NCI-H2196 treated with DMSO at 0.1 percent for 48 hours (cell line): ENCODE results near the gene JCHAIN.
"Not testable (repeated sequence)": the region's sequence is repeated elsewhere in the genome, so short reads cannot be mapped to it uniquely, and the experiment has no call there.

Experiments used
- DNase-seq: peaks from one replicate; lab custom pipeline; 2025; ENCODE audit not compliant: unreplicated experiment; lab: John Stamatoyannopoulos, UW

Gene JCHAIN

DNA sequence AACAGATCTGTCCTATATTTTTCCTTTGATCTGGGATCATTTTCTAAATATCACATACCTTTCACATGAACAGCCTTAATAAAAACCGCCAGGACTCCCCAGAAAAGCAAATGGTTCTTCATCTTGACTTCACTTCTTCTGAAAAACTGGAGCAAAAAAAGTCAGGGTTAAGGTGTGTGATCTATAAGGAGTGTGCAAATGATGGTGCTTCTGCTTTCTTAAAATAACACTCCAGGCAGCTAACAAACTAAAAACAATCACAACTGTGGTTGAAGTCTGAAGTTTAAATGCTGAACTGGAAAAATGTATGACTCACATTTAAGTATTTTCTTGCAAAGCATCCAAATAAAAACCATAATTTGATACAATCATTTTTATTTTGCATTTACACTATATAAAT, at the start of gene JCHAIN:
Gene JCHAIN (minus strand): TSS at position 140 of the 400 bp plus-strand sequence. CDS start 18 bp downstream, at position 122.
- no peak for DNase-seq

- no peak for DNase-seq
Measured at GRCh38 chr4:70715097-70715496, 48.8 kb upstream of the JCHAIN start.

DNA sequence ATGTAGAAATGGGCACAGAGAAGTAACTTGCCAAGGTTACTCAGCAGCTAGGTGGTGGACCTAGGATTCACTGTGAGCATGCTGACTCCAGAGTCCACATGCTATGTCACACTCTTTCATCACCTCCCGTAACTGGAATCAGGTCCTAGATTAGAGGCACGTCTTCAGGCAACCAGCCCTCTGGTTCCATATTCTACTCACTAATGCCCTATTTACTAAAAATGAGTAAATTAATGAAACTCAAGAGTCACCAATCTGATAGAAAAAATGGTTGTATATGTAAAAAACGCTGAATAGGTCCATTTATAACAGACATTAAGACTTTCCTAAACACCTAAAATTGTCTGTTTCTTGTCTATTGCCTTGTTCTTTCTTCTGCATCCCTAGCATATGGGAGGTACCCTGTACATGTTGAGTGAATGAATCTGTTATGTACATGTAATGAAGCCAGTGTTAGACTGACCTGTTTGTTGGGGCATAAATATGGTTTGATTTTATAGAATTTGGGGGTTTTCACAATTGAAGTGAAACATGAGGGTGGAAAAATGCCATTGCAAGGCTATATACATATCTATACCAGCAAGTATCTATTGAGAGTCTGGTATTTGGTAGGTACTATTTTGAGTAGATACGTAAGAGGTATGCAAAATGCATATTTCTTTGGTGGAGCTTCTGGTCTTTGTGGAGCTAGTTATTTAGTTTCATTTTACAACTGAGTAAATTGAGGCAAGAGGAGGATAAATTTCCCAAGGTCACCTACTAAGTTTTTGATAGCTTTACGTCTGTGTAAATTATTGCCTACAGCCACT, 48.0 kb upstream of the JCHAIN start:
- DNase-seq: no peak

GRCh38 chr4:70713453-70714078, 47.3 kb upstream of the JCHAIN start:
- no peak for DNase-seq

GRCh38 chr4:70712604-70713452, 46.5 kb upstream of the JCHAIN start:
- DNase-seq: no peak

- no peak for DNase-seq
Measured at GRCh38 chr4:70712150-70712549, 45.8 kb upstream of the JCHAIN start.

- DNase-seq: no peak
Measured at GRCh38 chr4:70711599-70711998, 45.3 kb upstream of the JCHAIN start.

DNA sequence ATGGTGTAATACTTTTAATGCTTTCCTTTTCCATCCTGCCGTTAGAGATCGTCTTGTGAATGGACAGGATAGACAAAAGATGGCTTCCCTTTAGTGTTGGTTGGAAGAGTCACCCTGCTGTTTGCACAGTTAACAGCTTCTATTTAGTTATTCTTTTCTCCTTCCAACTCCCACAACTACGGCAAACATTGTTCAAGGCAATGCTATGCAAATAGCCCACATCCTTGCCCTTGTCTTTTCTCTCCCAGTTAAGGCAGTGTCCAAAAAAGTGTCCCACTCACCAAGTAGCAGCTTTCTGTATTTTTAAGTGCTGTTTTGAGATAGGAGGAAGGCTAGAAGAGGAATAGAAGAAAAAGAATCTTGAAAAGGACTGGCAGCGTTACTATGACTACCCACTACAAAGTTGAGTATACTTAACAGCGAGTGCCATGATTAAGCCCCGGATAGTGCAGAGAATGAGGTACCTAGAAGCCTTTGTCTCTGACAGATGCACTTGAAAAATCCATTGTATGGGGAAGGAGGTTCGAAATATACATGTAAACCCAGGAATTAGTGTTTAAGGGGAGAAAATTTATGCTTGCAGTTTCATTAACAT, 43.4 kb upstream of the JCHAIN start:
- DNase-seq: no peak

GRCh38 chr4:70706516-70706915, 40.2 kb upstream of the JCHAIN start:
- no peak for DNase-seq

- DNase-seq: no peak
Measured at GRCh38 chr4:70706044-70706461, 39.7 kb upstream of the JCHAIN start.

DNA sequence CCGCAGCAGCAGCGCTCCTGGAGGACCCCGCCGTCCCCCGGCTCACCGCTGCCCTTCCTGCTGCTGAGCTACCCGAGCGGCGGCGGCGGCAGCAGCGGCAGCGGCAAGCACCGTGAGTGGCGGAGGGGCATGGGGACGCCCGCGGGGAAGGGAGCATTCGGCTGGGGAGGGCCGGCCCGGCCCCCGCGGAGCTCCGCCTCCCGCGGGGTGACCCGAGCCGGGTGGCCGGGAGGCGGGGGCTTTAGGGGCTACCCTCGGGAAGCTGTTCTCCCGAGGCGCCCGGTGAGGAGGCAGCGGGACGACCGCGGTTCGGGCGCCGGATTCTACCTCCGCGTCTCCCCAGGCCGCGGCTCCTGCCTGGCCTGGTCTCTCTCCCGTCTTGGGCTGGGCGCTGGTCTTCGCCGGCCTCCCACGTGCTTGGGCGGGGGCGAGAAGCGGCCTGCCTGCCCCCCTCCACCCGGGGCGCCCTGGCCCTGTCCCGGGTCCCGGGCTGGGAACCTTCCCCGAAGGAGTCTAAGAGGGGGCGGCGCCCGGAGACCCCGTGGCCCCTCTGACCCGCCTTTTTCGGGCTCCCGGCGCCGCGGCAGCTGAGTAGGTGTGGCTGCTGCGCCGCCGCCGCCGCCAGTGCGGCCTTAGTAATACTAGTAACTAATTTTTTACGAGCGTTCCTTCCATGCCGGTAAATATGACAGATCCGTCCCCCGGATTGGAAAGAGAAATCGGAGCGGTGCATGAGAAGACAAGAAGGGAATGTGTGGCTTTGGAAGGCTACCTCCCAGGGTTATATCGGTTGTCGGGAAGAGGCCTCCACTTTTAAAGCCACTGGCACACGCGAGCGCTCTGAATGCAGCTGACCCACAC, 39.1 kb upstream of the JCHAIN start:
- peak; percentile 11 for DNase-seq

- no peak for DNase-seq
Measured at GRCh38 chr4:70704931-70705182, 38.5 kb upstream of the JCHAIN start.

DNA sequence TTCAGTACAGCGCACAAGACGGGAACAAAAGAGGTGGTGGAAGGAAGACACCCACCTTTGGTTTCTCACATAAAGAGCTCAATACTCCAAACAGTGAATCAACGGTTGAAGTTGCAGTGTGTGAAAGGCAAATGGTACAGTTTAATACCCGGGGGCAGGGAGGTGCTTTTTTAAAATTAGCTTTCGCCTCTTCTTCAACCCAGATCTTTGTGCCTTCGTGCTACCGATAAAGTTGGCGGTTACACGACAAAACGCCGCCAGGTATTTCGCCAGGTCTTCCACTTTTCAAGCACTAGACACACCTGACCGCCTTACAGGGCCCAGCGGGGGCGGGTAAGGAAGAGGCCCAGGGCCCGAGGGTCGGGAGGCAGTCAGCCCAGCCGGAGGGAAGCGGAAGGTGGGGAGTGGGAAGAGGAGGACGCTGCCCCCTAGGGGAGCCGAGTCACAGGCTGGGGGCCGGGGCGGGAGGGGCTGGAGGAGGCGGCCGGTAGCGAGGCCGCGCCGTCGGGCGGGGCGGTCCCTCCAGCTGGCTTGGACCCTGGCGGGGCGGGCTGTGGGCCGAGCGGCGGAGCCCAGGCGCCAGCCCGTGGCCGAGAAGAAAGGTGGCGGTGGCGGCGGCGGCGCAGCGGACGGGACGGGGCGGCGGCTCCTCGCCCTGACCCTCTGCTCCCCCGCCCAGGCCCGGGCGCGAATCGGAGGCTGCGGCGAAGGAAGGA, 38.1 kb upstream of the JCHAIN start:
- DNase-seq: peak; percentile 28

- DNase-seq: peak; percentile 8
Measured at GRCh38 chr4:70703619-70704214, 37.4 kb upstream of the JCHAIN start.

GRCh38 chr4:70702592-70702991, 36.3 kb upstream of the JCHAIN start:
- DNase-seq: not testable (repeated sequence)

GRCh38 chr4:70701271-70701670, 35.0 kb upstream of the JCHAIN start:
- DNase-seq: no peak

GRCh38 chr4:70700712-70701111, 34.4 kb upstream of the JCHAIN start:
- DNase-seq: no peak

DNA sequence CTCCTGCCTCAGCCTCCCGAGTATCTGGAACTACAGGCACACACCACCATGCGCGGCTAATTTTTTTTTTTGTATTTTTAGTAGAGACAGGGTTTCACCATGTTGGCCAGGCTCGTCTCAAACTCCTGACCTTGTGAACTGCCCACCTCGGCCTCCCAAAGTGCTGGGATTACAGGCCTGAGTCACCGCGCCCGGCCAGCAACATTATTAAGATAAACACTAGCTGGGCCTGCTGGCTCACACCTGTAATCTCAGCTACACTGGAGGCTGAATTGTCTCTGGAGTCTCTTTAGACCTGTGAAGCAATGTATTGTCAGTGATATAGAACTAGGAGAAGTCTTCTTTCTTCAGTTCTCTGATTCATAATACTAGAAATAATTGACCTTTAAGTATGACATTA, 32.1 kb upstream of the JCHAIN start:
- not testable (repeated sequence) for DNase-seq

- not testable (repeated sequence) for DNase-seq
Measured at GRCh38 chr4:70694633-70695032, 28.3 kb upstream of the JCHAIN start.
